HG03354 (cell line): ENCODE data around the gene CCDC57.
A peak's percentile ranks its signal among the peaks of the same experiment; 100 is the strongest.
"Not testable (repeated sequence)": the region's sequence is repeated elsewhere in the genome, so short reads cannot be mapped to it uniquely, and the experiment has no call there.

ENCODE experiments used
- ATAC-seq: cut with Tn5 transposase; IDR thresholded peaks from one replicate; pipeline ENCODE4 v1.9.1; 2021; ENCODE audit warnings: mild to moderate bottlenecking; ENCODE audit not compliant: unreplicated experiment, poor library complexity, severe bottlenecking

The CCDC57 gene

GRCh38 chr17:82214012-82214628, 1.5 kb upstream of the CCDC57 start:
- no peak for ATAC-seq

- peak; percentile 11 for ATAC-seq
These were observed 789 bp upstream of the CCDC57 start for GRCh38 chr17:82213251-82214011.

GRCh38 chr17:82210655-82211054, 2.0 kb downstream of the CCDC57 start:
- ATAC-seq, result not testable (repeated sequence)

GRCh38 chr17:82205720-82206508, 6.7 kb downstream of the CCDC57 start:
- peak; percentile 59 for ATAC-seq

- ATAC-seq, result no peak
These were observed 7.6 kb downstream of the CCDC57 start for GRCh38 chr17:82204831-82205719.

- ATAC-seq, result no peak
These were observed 8.7 kb downstream of the CCDC57 start for GRCh38 chr17:82203920-82204319.

GRCh38 chr17:82202981-82203380, 9.7 kb downstream of the CCDC57 start:
- ATAC-seq, result no peak

- ATAC-seq, result no peak
These were observed 11.1 kb downstream of the CCDC57 start for GRCh38 chr17:82201498-82201910.

- no peak for ATAC-seq
These were observed 11.7 kb downstream of the CCDC57 start for GRCh38 chr17:82200743-82201497.

GRCh38 chr17:82200135-82200534, 12.5 kb downstream of the CCDC57 start:
- ATAC-seq, result no peak

- no peak for ATAC-seq
These were observed 13.1 kb downstream of the CCDC57 start for GRCh38 chr17:82199496-82199895.

- ATAC-seq, result no peak
These were observed 14.6 kb downstream of the CCDC57 start for GRCh38 chr17:82198092-82198491.

- ATAC-seq, result no peak
These were observed 16.7 kb downstream of the CCDC57 start for GRCh38 chr17:82195675-82196672.

- ATAC-seq, result no peak
These were observed 17.9 kb downstream of the CCDC57 start for GRCh38 chr17:82194765-82195164.

GRCh38 chr17:82193520-82194220, 19.0 kb downstream of the CCDC57 start:
- ATAC-seq, result no peak

GRCh38 chr17:82193050-82193449, 19.6 kb downstream of the CCDC57 start:
- ATAC-seq, result not testable (repeated sequence)
